HG03097 (cell line): Measurements from ENCODE around the gene PDE6H.

ENCODE experiments used
- ATAC-seq: cut with Tn5 transposase; IDR thresholded peaks from one replicate; pipeline ENCODE4 v1.9.1; 2021; ENCODE audit not compliant: unreplicated experiment, low FRiP score

The PDE6H gene

GRCh38 chr12:14950982-14951746 is 21.7 kb upstream of the PDE6H start:
- no peak for ATAC-seq

DNA sequence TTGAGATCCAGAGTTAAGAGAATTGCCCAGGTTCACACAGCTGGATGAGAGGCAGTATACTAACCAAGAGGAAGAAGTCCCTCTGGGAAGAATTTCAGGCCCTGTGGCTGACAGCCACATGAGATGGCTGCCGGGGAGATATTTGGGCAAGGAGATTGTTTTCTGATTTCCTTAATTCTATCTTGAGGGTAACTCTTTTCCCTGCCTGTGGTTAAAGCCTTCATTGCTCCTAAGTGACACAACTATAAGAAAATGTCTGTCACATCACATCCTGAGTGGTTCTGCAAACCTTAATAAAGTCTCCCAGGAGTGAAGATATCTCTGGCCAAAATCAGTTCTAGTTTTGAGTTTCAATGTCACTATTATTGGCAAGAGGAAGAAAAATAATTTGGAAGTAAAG is 21.0 kb upstream of the PDE6H start:
- no peak for ATAC-seq

DNA sequence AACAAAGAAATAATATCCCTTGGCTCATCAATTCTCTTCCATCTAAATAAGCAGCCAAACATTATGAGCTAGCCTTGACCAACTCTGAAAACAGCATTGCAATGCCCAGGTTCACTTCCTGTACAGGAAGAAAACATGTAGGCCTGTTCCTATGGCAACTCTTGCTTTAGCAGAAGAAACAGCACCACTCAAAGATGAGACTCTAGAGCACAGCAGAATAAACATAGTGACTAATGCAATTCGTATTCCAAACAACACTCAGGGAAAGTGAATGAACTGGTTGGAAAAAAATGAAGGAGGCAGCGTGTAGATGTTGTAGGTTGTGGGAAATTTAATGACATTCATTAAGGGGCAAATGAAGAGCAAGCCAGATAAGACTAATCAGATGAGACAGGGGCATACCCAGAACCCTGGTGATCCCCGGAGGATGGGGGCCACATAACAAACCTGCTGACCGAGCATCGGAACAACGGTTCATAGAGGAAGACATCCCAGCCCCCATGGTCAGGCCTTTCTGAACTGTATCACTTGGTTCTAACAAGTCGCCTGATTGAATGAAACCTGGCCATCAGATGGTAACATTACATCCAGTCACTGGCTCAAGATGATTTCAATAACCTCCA is 20.4 kb upstream of the PDE6H start:
- peak; percentile 60 for ATAC-seq

DNA sequence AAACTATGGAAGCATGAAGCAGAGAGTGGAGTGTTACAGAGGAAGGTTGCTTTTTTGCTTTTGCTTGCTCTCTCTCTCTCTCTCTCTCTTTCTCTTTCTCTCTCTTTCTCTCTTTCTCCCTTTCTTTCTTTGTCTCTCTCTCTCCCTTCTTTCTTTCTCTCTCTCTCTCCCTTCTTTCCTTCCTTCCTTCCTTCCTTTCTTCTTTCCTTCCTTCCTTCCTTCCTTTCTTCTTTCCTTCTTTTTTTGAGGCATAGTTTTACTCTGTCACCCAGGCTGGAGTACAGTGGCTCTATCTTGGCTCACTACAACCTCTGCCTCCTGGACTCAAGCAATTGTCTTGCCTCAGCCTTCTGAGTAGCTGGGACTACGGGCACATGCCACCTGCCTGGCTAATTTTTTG is 19.1 kb upstream of the PDE6H start:
- ATAC-seq, result no peak

- no peak for ATAC-seq
Measured at GRCh38 chr12:14954269-14954668, 18.6 kb upstream of the PDE6H start.

GRCh38 chr12:14956024-14956891 is 16.6 kb upstream of the PDE6H start:
- peak; percentile 29 for ATAC-seq

DNA sequence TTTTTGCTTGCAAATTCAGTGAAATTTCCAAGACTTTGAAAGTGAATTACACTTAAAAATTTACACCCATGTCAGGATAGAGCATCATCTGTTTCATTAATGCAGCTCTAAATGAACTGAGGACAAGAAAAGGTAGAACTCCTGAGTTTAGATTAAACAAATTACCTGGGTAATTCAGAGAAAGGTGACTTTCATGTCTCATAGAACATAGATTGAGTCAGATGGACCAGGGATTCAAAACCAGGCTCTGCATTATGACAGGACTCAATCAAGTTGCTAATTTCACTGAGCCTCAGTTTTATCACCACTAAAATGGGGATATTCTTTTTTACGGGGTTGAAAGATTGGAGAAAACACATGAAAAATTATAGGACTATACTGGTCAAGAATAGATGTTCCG is 15.9 kb upstream of the PDE6H start:
- ATAC-seq, result no peak

DNA sequence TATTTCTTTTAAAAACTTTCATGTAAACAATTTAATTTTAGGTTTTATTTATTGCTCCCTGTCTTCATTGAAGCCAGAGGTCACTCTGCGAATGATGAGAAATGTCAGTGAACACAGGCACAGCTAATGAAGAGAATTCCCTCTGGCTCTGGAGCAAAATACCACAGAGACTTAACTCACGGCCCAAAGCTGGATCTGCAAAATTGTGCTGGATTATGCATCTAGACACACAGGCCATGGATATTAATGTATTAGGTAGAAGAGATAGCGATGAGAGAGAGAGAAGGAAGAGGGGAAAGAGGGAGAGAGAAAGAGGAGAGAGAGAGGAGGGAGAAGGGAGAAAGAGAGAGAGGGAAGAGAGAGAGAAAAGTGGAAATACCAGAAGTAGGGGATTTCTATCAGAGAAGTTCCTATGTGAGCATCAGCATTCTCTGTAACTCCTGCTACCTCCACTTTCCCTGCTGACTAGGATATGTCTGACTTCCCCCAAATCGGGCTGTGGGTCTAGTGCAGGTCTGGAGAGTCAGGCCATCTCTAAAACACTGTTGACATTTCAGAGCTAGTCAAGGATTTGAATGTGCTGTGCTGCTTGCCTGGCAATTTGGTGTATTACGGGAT is 15.2 kb upstream of the PDE6H start:
- no peak for ATAC-seq

DNA sequence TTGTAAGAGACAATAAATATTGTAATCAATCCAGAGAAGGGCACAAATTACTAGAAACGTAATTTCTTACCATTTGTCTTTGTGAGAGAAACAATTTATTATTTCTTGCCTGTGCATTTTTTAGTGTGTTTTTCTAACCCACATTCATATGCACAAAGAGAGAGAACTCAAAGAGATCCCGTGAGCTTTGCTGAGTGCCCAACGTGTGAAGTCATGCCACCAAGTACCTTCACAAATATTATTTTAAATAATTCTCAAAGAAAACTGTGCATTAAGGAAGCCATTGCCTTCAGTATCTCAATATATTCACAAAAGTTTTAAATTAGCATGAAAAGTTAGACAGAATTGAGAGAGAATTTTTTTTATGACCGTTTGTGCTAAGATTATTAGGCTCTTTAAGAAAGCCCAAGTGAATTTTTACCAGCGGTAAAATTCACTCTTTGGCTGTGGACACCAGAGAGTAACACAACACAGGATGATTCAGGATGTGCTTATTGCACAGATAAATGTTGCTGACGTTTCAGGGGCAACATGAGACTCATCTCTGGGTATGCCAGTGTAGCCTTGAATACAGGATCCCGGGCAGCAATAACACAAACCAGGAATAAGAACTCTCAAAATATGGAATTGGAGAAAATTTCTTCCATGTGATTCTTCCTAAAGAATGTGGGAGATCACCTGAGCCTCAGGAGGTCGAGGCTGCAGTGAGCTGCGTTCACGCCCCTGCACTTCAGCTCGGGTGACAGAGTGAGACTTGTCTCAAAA is 14.3 kb upstream of the PDE6H start:
- no peak for ATAC-seq

- no peak for ATAC-seq
Measured at GRCh38 chr12:14959126-14959440, 13.8 kb upstream of the PDE6H start.

DNA sequence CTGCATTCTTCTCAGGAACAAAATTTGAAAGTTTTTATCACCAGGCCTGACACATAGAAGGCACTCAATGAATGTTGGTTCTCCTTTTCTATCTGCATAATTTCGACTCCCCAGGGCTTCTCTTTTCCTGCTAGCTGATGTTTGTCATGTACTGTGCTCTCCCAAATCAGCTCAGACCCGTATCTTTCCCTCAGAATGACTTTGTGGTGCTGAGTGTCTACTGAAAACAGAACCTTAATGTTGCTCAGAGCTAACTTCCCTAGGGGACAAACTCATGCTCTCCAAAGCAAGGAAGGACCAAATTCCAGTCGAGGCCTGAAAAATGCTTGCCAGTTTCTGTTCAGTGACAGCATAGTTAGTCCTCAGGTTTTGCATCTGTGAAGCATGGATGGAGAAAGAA is 13.4 kb upstream of the PDE6H start:
- no peak for ATAC-seq

DNA sequence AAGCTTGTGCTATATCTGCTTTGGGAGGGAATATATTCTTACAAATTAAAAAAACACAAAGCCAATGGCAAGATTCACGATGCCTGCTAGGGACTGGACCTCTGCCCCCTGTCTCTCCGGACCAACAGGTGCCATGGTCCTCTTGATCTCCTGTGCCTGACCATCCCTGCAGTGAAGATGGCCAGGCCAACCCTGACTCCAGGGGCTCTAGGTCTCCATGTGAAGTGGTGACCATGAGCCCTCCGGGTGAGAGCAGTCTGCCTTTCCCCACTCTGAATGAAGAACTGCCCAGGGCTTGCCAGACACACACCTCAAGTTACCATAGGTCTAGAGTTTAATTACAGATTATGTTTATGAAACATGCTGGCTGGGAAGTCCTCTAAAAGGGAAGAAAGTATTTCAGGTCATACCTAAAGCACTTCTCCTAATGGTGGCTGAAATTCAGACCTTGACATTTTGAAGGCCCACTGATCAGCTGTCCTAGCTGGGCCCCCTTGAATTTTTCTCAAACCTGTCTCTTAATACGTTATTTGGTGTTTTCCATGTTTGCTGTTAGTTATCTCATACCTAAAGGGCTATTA is 12.8 kb upstream of the PDE6H start:
- ATAC-seq, result no peak

DNA sequence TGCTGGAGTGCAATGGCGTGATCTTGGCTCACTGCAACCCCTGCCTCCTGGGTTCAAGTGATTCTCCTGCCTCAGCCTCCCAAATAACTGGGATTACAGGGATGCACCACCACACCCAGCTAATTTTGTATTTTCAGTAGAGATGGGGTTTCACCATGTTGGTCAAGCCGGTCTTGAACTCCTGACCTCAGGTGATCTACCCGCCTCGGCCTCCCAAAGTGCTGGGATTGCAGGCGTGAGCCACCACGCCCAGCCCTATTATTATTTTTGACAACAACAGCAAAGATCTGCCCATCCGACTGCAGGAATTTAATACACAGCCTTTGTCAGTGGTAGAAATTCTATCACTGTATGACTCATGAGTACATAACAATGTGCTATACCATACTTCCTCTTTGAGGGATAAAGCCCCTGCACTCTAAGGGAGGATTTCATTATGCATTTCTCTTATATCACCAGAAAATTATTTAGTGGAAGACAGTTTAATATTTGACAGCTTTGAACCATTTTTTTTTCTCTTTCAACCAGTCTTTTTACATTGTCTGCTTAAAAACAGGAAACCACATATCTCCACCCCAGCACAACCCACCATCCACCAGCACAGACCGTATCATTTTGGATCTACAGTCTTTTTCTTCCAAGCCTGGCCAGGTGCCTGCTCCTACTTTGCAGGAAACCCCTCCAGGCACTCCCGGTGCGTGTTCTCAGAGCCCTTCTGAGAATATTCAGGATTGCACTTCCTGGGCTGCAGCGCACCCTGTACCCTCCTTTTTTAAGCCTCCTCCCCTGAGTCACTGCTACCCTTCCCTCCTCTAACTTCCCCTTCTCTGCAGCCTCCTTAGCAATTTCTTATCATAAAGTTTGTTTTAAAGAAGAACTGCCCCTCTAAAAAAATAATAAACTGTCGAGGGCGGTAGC is 12.0 kb upstream of the PDE6H start:
- ATAC-seq, result peak; percentile 28

- ATAC-seq, result peak; percentile 54
Measured at GRCh38 chr12:14961466-14962152, 11.2 kb upstream of the PDE6H start, which contains the start of gene ARHGDIB. ARHGDIB (minus strand) TSS chr12:14961601; CDS start chr12:14950712, 10,889 bp downstream.

GRCh38 chr12:14962153-14962539 is 10.7 kb upstream of the PDE6H start:
- no peak for ATAC-seq

DNA sequence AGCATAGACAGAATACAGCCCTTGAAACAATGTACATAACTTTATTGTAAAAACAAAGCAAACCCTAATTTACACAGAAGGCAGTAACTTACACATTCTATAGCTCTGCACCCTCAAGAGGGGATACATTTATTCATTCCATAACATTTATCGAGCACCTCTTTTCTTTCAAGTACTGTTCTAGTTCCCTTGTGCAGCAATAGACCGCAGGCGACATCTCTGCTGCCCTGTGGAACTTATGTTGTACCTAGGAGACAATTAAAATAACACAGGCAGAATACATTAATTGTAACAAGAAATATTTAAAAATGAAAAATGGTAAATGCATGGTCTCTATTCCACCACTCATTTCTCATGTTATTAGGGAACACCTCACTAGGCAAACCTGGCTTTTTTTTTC is 10.0 kb upstream of the PDE6H start:
- no peak for ATAC-seq

- no peak for ATAC-seq
Measured at GRCh38 chr12:14963520-14963919, 9.3 kb upstream of the PDE6H start.

DNA sequence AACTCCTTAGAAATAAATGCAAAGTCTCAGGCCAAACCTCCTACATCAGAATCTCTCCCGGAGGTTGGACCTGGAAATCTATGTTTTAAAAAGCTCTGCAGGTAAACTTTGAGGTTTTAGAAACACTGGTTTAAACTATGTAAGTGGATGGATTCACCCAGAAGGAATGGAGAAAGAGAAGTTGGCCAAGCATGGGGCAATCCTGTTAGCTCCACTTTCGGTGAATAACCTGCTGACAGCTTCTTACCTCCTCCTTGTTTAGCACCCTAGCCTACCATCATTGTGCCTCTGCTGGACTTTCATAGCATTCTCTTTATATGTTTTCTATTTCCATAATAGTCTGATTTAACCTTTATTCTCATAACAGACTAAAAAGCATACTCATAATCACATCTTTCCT is 8.4 kb upstream of the PDE6H start:
- no peak for ATAC-seq
